PC-3 (cell line): ENCODE data around the gene ING3.

Source experiments
- CTCF ChIP-seq: fragments of 300-600 bp; sonication (generic); conservative IDR thresholded peaks from 2 replicates; pipeline ENCODE4 v1.5.1; 2017; ENCODE audit warnings: antibody characterized with exemption, low read depth, mild to moderate bottlenecking, low read length
- EZH2 ChIP-seq: fragments of 300-600 bp; sonication (generic); IDR thresholded peaks from one replicate; pipeline ENCODE4 v1.6.1; 2017; ENCODE audit warnings: antibody characterized with exemption, mild to moderate bottlenecking, low read length; ENCODE audit not compliant: unreplicated experiment

DNA sequence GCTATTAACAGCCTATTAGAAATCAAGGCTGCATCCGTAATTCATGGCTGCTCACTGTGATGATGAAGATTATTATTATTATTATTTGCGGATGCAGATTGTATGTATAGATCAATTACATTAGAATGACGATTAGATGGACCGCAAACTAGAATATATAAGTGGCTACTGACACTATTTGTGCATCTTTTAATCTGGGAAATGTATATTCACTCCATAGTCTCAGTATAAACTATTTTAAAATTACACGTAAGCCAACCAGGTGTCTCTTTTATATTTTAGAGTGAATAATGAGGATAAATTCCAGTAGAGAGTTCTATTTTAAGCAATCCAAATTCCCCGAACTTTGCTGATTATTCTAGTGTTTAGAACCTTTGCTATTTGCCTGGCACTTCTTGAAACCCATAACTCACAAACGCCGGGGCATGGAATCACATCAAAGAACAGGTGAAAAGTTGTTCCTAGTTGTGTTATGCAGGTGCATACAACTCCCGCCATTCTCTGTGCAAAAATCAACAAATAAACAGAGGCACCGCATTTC lies 509 bp upstream of the ING3 start:
- no peak for TF ChIP-seq CTCF
- TF ChIP-seq EZH2: no peak
